AG08395 (cell line): Measurements from ENCODE around the gene FOXN3.

Experiments
- DNase-seq: peaks from one replicate; pipeline ENCODE4 v3.0.0; 2012; ENCODE audit warnings: mixed read lengths, low spot score

The FOXN3 gene

GRCh38 chr14:89359477-89360222, 57.4 kb downstream of the FOXN3 start:
- DNase-seq: no peak

DNA sequence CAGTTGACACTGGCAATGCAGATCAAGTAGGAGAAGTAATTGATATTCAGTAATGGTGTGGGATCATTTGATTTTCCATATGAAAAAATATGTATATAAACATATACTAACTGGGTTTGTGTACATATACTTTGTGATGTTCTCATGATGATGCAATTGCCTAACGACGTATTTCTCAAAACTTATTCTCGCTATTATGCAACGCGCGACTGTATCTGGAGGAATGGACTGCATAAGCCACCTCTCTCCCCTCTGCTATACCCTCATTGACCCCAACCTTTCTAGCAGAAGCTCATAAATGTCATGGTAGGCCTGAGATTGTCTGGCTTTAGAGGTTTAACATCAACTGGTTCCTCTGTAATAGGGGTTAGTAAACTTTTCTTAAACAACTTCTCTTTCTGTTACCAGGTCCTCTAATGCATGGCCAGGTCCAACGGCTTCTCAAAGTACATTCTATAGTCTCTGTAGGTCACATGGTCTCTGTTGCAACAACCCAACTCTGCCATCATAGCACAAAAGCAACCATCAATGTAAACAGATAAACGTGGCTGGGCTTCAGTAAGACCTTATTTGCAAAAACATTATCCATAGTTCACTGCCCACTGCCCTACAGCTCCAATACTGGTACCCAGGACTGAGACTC, 59.3 kb downstream of the FOXN3 start:
- no peak for DNase-seq

DNA sequence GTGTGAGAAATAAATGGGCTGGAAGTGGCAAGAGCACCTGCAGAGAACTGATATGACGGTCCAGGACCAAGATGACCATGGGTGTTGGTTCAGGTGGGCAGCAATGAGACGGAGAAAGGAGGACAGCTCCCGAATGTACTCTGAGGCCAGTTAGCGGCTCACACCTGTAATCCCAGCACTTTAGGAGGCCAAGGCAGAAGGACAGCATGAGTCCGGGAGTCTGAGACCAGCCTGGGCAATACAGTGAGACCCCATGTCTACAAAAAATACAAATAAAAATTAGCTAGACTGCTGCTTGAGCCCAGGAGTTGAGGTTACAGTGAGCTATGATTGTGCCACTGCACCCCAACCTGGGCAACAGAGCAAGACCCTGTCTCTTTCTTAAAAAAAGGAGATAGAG, 60.1 kb downstream of the FOXN3 start:
- DNase-seq: no peak

- DNase-seq: no peak
These were observed 60.5 kb downstream of the FOXN3 start for GRCh38 chr14:89356496-89356895.

GRCh38 chr14:89353766-89354113, 63.3 kb downstream of the FOXN3 start:
- no peak for DNase-seq

DNA sequence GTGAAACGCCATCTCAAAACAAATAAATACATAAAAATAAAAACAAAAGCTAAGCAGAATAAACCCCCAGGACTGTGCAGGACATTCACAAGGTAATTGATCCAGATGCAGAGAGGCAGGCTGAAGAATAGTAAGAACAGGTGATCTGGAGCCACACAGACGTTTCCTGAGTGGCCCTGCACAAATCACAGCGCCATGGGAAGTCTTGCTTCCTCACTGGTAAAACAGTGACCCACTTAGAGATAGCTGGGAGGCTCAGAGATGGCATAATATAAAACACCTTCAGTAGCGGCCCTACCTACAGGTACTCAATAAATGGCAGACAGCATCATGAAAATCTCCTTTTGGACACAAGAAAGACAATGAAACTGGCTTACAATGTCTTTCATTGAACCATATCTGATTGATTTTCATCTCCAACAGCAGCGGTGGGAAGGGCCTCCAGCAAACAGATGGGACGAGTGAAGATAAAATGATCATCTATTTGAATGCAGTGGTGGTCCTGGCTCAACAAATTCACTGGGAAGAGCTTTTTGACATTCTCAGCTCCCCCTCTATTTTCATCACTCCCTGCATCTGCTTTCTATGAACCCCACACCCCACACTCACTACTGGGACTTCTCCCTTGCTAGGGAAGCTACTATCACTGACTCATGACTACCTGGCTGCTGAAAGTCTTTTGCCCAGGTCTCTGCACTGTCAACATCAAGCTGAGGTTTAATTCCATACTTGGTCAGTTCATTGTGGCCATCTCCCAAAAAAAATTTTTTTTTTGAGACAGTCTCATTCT, 63.9 kb downstream of the FOXN3 start:
- no peak for DNase-seq

- peak; percentile 38 for DNase-seq
These were observed 65.3 kb downstream of the FOXN3 start for GRCh38 chr14:89351516-89352404.

DNA sequence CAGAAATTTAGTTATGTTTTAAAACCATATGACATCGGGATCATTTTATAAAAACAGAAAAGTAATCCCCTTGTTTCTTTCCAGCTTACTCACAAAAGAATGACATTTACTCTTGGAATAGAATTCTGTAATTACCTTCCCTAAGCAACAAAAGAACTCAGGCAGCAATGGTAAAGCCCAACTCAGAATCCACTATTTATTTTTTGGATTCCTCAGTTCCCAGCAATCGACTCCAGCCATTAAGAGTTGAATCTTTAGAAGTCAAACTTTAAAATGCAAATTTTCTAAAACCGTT, 65.9 kb downstream of the FOXN3 start:
- no peak for DNase-seq

GRCh38 chr14:89350152-89350551, 66.9 kb downstream of the FOXN3 start:
- no peak for DNase-seq

- DNase-seq: no peak
These were observed 67.6 kb downstream of the FOXN3 start for GRCh38 chr14:89349171-89350008.

DNA sequence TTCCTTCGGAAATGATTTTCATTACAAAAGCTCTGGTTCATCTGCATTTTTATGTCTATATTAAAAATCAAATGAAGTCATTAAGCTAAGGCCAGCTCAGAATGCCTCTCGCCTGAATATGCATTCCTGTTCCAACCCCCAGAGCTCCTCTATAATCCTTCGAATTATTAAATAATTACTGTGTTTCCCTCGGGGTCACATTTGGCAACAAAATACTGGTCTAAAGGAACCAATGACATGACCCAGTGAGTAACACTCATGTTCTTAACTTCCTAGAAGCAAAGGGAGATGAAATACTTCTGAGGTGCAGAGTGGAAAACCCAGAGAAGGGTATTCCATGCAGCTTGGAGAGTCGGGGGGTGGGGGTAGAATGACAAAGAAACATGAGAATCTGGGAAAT, 68.3 kb downstream of the FOXN3 start:
- no peak for DNase-seq

DNA sequence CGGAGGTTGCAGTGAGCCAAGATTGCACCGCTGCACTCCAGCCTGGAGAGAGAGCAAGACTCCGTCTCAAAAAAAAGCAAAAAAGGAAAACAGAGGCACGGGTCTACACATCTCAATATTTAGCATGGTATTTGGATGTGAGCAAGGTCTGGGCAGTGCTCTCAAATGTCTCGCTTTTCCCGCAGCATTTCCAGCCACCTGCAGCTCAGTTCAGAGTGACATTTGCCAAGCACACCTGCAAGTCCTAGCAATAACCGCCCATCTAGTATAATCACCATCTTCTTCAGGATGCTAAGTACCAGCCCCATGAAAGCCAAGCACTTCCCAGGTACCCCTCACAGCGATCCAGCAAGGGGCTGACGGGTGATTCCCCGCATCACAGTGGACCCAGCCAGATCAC, 69.1 kb downstream of the FOXN3 start:
- no peak for DNase-seq

DNA sequence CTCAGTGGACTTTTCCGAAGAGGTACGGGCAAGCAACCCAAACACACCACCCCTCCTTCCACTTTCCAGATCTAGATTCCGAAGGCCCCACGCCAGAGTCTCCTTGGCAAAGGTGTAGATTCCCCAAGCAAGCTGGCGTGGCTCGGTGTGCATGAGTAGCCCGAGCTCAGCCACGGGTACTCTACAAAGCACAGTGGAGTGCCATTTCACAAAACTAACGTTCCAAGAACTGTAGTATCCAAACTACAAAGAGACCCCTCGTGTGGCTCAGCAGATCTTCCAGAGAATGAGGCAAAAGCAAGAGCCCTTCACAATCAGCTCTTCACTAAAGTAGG, 72.1 kb downstream of the FOXN3 start:
- DNase-seq: no peak

DNA sequence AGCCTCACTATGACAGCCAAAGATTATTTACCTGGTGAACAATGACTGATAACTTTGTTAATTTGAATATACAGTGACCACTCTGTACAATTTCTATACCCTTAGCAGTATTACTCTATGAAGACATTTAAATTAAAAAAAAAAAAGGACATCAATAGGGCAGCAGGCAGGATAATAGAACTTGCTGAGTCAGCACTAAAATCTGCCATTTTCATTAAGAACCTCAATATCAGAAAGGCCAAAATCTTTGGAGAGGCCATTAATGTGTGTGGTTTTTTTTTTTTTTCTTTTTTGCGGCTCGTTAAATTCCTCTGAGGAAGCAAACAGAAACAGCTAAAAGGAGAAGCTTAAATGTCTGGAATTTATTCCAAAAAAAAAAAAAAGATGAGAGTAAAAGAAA, 73.7 kb downstream of the FOXN3 start:
- no peak for DNase-seq

DNA sequence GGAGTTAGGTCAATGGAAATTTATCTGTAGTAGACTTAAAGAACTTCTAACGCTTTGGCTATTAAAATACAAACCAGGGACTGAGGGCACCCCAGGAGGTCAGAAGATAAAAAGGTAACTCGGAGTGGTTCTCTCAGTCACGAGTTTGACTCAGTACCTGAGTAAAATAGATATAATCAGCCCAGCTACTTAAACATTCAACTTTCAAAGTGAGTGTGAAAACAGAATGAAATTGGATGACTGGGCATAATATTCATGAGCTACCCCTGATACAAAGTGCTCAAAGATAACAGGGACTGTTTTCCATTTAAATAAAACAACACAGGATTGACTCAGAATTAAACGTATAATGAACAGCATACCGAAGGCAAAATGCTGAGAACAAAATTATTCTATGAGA, 75.0 kb downstream of the FOXN3 start:
- no peak for DNase-seq

DNA sequence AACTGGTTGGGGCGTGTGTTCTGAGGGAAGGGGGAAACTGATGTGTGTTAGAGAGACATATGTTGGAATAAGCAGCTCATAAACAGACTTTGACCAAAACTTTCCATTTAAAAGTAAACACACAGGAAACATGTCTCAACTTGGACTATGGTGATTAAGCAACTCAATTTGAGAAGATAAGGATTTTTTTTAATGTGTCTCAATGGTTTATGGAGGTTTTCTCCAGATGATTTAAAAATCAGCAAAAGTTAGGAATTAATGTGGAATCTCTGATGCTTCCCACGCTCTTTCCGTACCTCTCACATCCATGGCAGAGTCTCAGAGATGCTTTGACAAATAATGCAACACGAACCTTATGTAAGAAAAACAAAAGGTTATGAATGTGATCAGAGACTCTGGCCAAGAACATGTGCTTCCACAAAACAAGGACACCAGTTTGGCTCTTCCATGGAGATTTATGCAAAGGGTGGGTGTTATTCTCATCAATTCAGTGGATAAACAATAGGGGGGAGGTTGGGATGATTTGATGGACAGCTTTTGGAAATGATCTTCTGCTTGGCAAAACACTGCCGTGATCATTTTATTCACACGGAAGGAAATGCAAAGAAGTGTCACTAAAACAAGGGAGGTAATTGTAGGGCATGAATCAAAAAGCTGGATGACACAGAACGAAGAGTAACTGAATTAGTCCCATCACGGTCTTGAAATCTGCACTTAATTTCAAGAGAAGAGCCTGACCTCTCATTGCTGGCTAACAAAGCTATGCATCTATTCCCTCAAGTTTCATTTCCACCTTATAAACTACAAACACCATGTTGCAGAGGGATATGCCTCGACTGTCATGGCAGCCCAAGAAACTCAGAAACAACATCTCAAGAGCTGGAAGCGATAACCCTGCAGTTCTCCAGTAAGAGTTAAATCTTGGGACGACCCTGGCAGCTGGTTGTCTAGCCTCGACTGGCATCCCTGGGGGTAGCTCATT, 76.5 kb downstream of the FOXN3 start:
- no peak for DNase-seq

DNA sequence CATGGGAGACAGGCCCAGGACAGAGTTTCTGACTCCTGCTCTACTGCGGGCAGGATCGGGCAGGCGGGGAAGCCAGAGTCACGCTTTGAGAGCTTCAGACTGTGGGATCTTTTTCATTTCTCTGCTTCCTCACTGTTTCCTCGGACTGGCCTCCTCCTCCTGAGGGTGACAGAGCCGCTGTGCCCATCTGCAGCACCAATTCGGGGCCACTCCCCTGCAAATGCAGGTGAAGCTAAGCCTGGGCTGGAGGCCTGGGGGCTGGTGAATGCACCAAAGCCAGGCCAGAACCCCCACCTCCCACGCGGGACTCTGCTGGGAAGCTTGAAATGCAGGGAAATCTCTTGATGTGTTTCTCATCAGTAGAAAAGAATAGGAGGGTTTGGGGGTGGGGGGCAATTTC, 77.5 kb downstream of the FOXN3 start:
- no peak for DNase-seq

DNA sequence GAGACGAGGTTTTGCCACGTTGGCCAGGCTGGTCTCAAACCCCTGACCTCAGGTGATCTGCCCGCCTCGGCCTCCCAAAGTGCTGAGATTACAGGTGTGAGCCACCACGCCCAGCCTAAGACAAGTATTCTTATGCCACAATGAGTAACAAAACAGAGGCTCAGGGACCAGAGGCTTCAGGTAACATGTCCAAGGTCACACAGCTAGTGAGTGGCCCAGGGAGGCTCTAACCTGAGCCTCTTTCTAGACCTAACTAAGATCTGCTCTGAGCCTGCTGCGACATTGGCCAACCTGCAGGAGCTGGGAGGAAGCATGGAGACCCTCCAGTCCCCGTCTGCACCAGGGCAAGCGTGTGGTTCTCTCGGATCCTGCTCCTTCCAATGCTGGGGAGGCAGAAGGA, 77.9 kb downstream of the FOXN3 start:
- DNase-seq: no peak

DNA sequence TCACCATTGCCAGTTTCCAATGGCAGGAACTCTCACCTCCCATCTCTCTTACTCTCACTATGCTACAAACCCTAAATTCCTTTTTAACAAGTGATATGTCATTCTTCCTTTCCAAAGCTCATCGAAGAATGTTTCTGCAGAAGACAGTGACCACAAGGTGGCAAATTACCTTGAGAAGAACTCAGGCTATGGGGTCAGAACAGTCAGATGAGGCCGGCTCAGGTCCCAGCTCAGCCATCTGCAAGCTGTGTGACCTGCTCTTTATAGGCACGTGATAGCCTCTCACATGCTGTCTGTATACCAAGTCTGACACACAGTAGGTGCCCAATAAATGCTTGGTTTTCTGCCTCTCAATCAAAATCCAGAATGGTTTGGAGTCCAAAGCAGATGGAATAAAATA, 80.7 kb downstream of the FOXN3 start:
- DNase-seq: no peak

- DNase-seq: no peak
These were observed 85.0 kb downstream of the FOXN3 start for GRCh38 chr14:89332031-89332430.
